ENCODE data around the gene NXPE3. TPM values are rescaled to one million over a fixed set of nuclear protein-coding genes. Genes with fewer than 3 reads are reported as not detected.

The NXPE3 gene
- total and polyA plus RNA-seq, 10 of the 15 experiments (the other 5 are each of a cell fraction or from before 2014, with no cell fraction given): 2.0 to 8.7 (median 5.2) TPM

- Histone ChIP-seq H3K27me3 (replicated peaks in 1 of 2; ENCODE audit: control insufficient read depth in 2 of 2, insufficient read depth in 2 of 2, low read length in 1 of 2) (no peaks in the 10 kb centered on the region), H2AFZ (ENCODE audit: control insufficient read depth, low read depth, low read length) (peak overlapping the region; percentile 96), H3K4me3 (peak overlapping the region; percentile 89), H3K4me2 (ENCODE audit: control insufficient read depth, insufficient read depth) (peak overlapping the region; percentile 83), H3K9ac (ENCODE audit: control insufficient read depth, insufficient read depth, low read length) (peak overlapping the region; percentile 10; the same call in 1 of the 2 replicates), H3K79me2 (ENCODE audit: control insufficient read depth, insufficient read depth, low read length) (peaks cover 2% of the 10 kb centered on the region), H3K9me3 (replicated peaks; ENCODE audit: control insufficient read depth, insufficient read depth, low read length) (no peaks in the 10 kb centered on the region; the same call in 2 of the 3 replicates), H4K20me1 (ENCODE audit: control insufficient read depth, insufficient read depth) (no peaks in the 10 kb centered on the region), H3K27ac (ENCODE audit: control insufficient read depth, insufficient read depth) (no peak overlapping the region), H3K4me1 (ENCODE audit: control insufficient read depth, insufficient read depth, low read length) (peaks cover 10% of the 10 kb centered on the region), H3K36me3 (ENCODE audit: control insufficient read depth in 2 of 2, insufficient read depth in 2 of 2, low read length in 1 of 2) (no peaks in the 10 kb centered on the region; a peak in 2 of 4 replicates)
- SMC1A ChIA-PET (ENCODE audit: uncharacterized antibody, unreplicated experiment): interaction anchor here (1.0 to 1.6 kb wide), 4 partner anchors 11 to 445 kb away, joined by 3 to 5 read pairs (median 3); no protein-coding TSS in a partner anchor
- DNase-seq (ENCODE audit: low read depth, low spot score) (no peak), FAIRE-seq (no peak), ATAC-seq (no peak)
- intact Hi-C loops (cut with micrococcal nuclease; ENCODE audit: unreplicated experiment) (loop anchor here (5.0 kb wide), 1 partner anchor 78 kb away; no protein-coding TSS in a partner anchor), in situ Hi-C loops (cut with MboI) (no loop called here)
- TF ChIP-seq SP1 (IDR thresholded peaks at IDR 0.05; ENCODE audit: low read depth, low read length): no peak
- no peak for TF ChIP-seq JUNB (IDR thresholded peaks at IDR 0.05)
- TF ChIP-seq CREB1 (IDR thresholded peaks at IDR 0.05; ENCODE audit: low read depth): no peak
- TF ChIP-seq CHD2 (IDR thresholded peaks at IDR 0.05; ENCODE audit: borderline replicate concordance, low read depth, low read length): no peak
- TF ChIP-seq KAT2A (conservative IDR thresholded peaks at IDR 0.05; ENCODE audit: control insufficient read depth, low read depth, low read length): no peak
- TF ChIP-seq TCF7 (IDR thresholded peaks at IDR 0.05; ENCODE audit: borderline replicate concordance): no peak
- no peak for TF ChIP-seq BACH1 (IDR thresholded peaks at IDR 0.05; ENCODE audit: borderline replicate concordance)
- no peak for TF ChIP-seq ZNF274 (IDR thresholded peaks at IDR 0.05; ENCODE audit: insufficient read depth, insufficient read length)
- TF ChIP-seq MTA2 (IDR thresholded peaks at IDR 0.05; ENCODE audit: low read depth): no peak
- TF ChIP-seq ATF7 (IDR thresholded peaks at IDR 0.05; ENCODE audit: low read depth): no peak
- no peak for TF ChIP-seq IRF3 (IDR thresholded peaks at IDR 0.05)
- TF ChIP-seq RELA (IDR thresholded peaks at IDR 0.05; ENCODE audit: borderline replicate concordance, partially characterized antibody): no peak
- TF ChIP-seq, protein P1, sequence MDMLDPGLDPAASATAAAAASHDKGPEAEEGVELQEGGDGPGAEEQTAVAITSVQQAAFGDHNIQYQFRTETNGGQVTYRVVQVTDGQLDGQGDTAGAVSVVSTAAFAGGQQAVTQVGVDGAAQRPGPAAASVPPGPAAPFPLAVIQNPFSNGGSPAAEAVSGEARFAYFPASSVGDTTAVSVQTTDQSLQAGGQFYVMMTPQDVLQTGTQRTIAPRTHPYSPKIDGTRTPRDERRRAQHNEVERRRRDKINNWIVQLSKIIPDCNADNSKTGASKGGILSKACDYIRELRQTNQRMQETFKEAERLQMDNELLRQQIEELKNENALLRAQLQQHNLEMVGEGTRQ (IDR thresholded peaks at IDR 0.05; ENCODE audit: borderline replicate concordance, low read depth, low read length): no peak
- no peak for TF ChIP-seq ESRRA (IDR thresholded peaks at IDR 0.05; ENCODE audit: low read length)
- TF ChIP-seq HCFC1 (IDR thresholded peaks at IDR 0.05; ENCODE audit: low read length): no peak
- TF ChIP-seq LARP7 (IDR thresholded peaks at IDR 0.05): no peak
- no peak for TF ChIP-seq SMAD1 (IDR thresholded peaks at IDR 0.05; ENCODE audit: low read depth, partially characterized antibody)
- TF ChIP-seq CTCF (IDR thresholded peaks at IDR 0.05 in 2 of 3, conservative IDR thresholded peaks at IDR 0.05 in 1 of 3; ENCODE audit: control insufficient read depth in 2 of 3, extremely low read depth in 1 of 3, insufficient read depth in 1 of 3, low read depth in 3 of 3, low read length in 3 of 3): no peak
- RAD21 ChIA-PET (ENCODE audit: unreplicated experiment): interaction anchor here (0.8 kb wide), 1 partner anchor 55 kb away, joined by 3 read pairs; the partner anchor contains the start of gene CEP97
- no TSS peak for BruUV-seq (replicated peaks)
- CTCF ChIA-PET: interaction anchor here (0.8 to 1.4 kb wide), 6 partner anchors 9 to 445 kb away, joined by 3 to 8 read pairs (median 4); no protein-coding TSS in a partner anchor
- WGBS (ENCODE audit: insufficient coverage, insufficient replicate concordance, low lambda C conversion rate, missing lambda C conversion rate): 46% methylated on average over 9 of the region's 9 CpGs
- POLR2A ChIA-PET: interaction anchor here (1.2 kb wide), 1 partner anchor 58 kb away, joined by 3 read pairs; no protein-coding TSS in a partner anchor
These were observed 891 bp downstream of the NXPE3 start for GRCh38 chr3:101779822-101780381.
